ENCODE measurements around the gene STK38. TPM values are rescaled to one million over a fixed set of nuclear protein-coding genes. Genes with fewer than 3 reads are reported as not detected.
A peak's percentile ranks its signal among the peaks of the same experiment; 100 is the strongest.

The STK38 gene
- total RNA-seq, 1 experiment from 2014 or later: 20.1 TPM

DNA sequence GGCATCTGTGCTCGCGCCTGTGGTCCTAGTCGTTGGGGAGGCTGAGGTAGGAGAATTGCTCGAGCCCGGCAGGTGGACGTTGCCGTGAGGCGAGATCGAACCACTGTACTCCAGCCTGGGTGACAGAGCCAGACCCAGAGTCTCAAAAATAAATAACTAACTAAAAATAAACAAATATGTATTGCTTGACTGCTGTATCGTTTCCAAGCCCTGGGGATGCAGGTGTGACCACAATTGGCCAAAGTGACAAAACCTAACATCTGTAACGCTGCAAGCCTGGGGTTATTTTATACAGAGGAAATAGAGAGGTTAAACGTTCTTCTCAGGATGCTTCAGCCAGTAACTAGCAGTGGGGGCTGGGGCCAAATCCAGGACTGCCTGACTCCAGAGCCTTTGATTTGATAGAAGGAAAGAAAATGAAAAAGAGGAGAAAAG is 45.0 kb upstream of the STK38 start:
- H4K20me1 ChIP-seq (ENCODE audit: insufficient read depth): peaks cover 26% of the 10 kb centered on the region; the same call in 1 of the 2 replicates
- no peaks in the 10 kb centered on the region for H3K27me3 ChIP-seq (ENCODE audit: insufficient read depth, low read length)
- H2AFZ ChIP-seq (ENCODE audit: low read depth, low read length, poor library complexity, severe bottlenecking): no peak overlapping the region
- RAD21 ChIA-PET (ENCODE audit: low non-redundant PET in 1 of 2, low total read pairs in 2 of 2, uncharacterized antibody in 2 of 2, unreplicated experiment in 2 of 2): no interaction called here
- H3K36me3 ChIP-seq (ENCODE audit: control insufficient read depth in 1 of 2, insufficient read depth in 2 of 2, low read length in 2 of 2): peaks cover 10 to 24% of the 10 kb centered on the region in 2 experiments; a peak in 3 of 4 replicates
- peak overlapping the region; percentile 98; the same call in 1 of the 2 replicates for H3K27ac ChIP-seq (ENCODE audit: low read depth, low read length)
- BruUV-seq (replicated peaks): no TSS peak
- no peak overlapping the region for H3K9ac ChIP-seq (ENCODE audit: low read length)
- H3K4me3 ChIP-seq (replicated peaks in 1 of 2; ENCODE audit: low read depth in 1 of 2, low read length in 2 of 2): no peak overlapping the region
- H3K79me2 ChIP-seq (ENCODE audit: insufficient read depth, low read length): peaks cover 31% of the 10 kb centered on the region
- POLR2A ChIA-PET: interaction anchor here (1.7 kb wide), 1 partner anchor 12 kb away, joined by 9 read pairs; no protein-coding TSS in a partner anchor
- ATAC-seq (no peak), DNase-seq (ENCODE audit: low read depth, low spot score) (no peak)
- peaks cover 12 to 45% of the 10 kb centered on the region in 2 experiments for H3K4me1 ChIP-seq (ENCODE audit: control insufficient read depth in 1 of 2, insufficient read depth in 2 of 2, low read length in 2 of 2)
- TF ChIP-seq FOSL1 (IDR thresholded peaks at IDR 0.05; ENCODE audit: low read depth): no peak
- TF ChIP-seq, protein P1, sequence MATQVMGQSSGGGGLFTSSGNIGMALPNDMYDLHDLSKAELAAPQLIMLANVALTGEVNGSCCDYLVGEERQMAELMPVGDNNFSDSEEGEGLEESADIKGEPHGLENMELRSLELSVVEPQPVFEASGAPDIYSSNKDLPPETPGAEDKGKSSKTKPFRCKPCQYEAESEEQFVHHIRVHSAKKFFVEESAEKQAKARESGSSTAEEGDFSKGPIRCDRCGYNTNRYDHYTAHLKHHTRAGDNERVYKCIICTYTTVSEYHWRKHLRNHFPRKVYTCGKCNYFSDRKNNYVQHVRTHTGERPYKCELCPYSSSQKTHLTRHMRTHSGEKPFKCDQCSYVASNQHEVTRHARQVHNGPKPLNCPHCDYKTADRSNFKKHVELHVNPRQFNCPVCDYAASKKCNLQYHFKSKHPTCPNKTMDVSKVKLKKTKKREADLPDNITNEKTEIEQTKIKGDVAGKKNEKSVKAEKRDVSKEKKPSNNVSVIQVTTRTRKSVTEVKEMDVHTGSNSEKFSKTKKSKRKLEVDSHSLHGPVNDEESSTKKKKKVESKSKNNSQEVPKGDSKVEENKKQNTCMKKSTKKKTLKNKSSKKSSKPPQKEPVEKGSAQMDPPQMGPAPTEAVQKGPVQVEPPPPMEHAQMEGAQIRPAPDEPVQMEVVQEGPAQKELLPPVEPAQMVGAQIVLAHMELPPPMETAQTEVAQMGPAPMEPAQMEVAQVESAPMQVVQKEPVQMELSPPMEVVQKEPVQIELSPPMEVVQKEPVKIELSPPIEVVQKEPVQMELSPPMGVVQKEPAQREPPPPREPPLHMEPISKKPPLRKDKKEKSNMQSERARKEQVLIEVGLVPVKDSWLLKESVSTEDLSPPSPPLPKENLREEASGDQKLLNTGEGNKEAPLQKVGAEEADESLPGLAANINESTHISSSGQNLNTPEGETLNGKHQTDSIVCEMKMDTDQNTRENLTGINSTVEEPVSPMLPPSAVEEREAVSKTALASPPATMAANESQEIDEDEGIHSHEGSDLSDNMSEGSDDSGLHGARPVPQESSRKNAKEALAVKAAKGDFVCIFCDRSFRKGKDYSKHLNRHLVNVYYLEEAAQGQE (IDR thresholded peaks at IDR 0.05; ENCODE audit: low read depth): no peak
- no peak for TF ChIP-seq ELF1 (IDR thresholded peaks at IDR 0.05; ENCODE audit: borderline replicate concordance, low read depth)
- TF ChIP-seq RAD21 (IDR thresholded peaks at IDR 0.05; ENCODE audit: low read depth): no peak
- TF ChIP-seq EZH2 (IDR thresholded peaks at IDR 0.05): no peak
- no peak for TF ChIP-seq SRF (IDR thresholded peaks at IDR 0.05; ENCODE audit: low read depth)
- TF ChIP-seq, protein P2, sequence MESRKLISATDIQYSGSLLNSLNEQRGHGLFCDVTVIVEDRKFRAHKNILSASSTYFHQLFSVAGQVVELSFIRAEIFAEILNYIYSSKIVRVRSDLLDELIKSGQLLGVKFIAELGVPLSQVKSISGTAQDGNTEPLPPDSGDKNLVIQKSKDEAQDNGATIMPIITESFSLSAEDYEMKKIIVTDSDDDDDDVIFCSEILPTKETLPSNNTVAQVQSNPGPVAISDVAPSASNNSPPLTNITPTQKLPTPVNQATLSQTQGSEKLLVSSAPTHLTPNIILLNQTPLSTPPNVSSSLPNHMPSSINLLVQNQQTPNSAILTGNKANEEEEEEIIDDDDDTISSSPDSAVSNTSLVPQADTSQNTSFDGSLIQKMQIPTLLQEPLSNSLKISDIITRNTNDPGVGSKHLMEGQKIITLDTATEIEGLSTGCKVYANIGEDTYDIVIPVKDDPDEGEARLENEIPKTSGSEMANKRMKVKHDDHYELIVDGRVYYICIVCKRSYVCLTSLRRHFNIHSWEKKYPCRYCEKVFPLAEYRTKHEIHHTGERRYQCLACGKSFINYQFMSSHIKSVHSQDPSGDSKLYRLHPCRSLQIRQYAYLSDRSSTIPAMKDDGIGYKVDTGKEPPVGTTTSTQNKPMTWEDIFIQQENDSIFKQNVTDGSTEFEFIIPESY (IDR thresholded peaks at IDR 0.05; ENCODE audit: extremely low read depth, insufficient replicate concordance, low read length): no peak
- intact Hi-C loops (cut with micrococcal nuclease): loop anchor here (5.0 kb wide), 2 partner anchors 150 to 170 kb away; partner anchors contain the start of genes KCTD20 and PXT1
- CTCF ChIA-PET: interaction anchor here (0.6 kb wide), 1 partner anchor 76 kb away, joined by 3 read pairs; no protein-coding TSS in a partner anchor
- no peaks in the 10 kb centered on the region for H3K9me2 ChIP-seq (ENCODE audit: insufficient read depth)
- no peaks in the 10 kb centered on the region for H3K9me3 ChIP-seq (ENCODE audit: control insufficient read depth in 1 of 2, insufficient read depth in 1 of 2, low read depth in 1 of 2, low read length in 2 of 2)
- no peak overlapping the region for H3K4me2 ChIP-seq (ENCODE audit: low read length)

All from HCT116 (cell line).